GM12878 (cell line): ENCODE results near the gene RAG1. TPM values are rescaled to one million over a fixed set of nuclear protein-coding genes. Genes with fewer than 3 reads are reported as not detected.

Source experiments
- ATAC-seq: fragments of 200-7000 bp; cut with Tn5 transposase; 3 replicates; pipeline ENCODE4 v1.9.1; 2020; ENCODE audit warnings: mild to moderate bottlenecking, moderate library complexity
- BruUV-seq: library from RNA; stranded (reverse); fragments of 400-500 nt; replicated peaks from 2 replicates; lab custom pipeline; 2021; lab: Mats Ljungman, UMichigan
- CTCF ChIA-PET: fragments of 300-600 bp; sonication (Branson Sonifier 250); formaldehyde crosslinking; extraction: SDS; loops from one replicate; lab custom pipeline; 2021; ENCODE audit warnings: inconsistent platforms; lab: Yijun Ruan, JAX
- POLR2A ChIA-PET: fragments of 350-600 bp; formaldehyde crosslinking; extraction: SDS; loops from one replicate; lab custom pipeline; 2021; ENCODE audit warnings: inconsistent platforms; lab: Charles Lee
- RAD21 ChIA-PET: fragments of 300-600 bp; sonication (Branson Sonifier 250); formaldehyde crosslinking; loops from one replicate; lab custom pipeline; 2023; ENCODE audit warnings: antibody characterized with exemption; ENCODE audit not compliant: unreplicated experiment; lab: Charles Lee
- SMC1A ChIA-PET: fragments of 300-600 bp; sonication (Branson Sonifier 250); formaldehyde crosslinking; loops from one replicate; lab custom pipeline; 2023; ENCODE audit not compliant: unreplicated experiment, uncharacterized antibody; lab: Charles Lee
- DNase-seq: peaks from one replicate; pipeline ENCODE4 v3.0.0-alpha.2; 2011; ENCODE audit warnings: low read depth, low spot score
- FAIRE-seq: peaks from 3 replicates; lab custom pipeline; 2011; peaks lifted over from hg19 to GRCh38; lab: Jason Lieb, UNC
- H2AFZ ChIP-seq: 2 replicates; pipeline ENCODE4 v1.6.0; 2011; ENCODE audit warnings: low read depth, low read length, control low read depth; ENCODE audit not compliant: control insufficient read depth
- H3K27ac ChIP-seq: 2 replicates; pipeline ENCODE4 v1.5.1; 2011; ENCODE audit warnings: control low read depth; ENCODE audit not compliant: control insufficient read depth, insufficient read depth
- H3K27me3 ChIP-seq, 2 experiments: replicated peaks in 1 of 2; 2 replicates each; pipeline versions ENCODE4 v1.6.0 to v1.6.1; 2011; ENCODE audit warnings: low read length in 1 of 2; ENCODE audit not compliant: control insufficient read depth in 2 of 2, insufficient read depth in 2 of 2
- H3K36me3 ChIP-seq, 2 experiments: 2 replicates each; pipeline ENCODE4 v1.5.1; 2011; ENCODE audit warnings: low read length in 1 of 2; ENCODE audit not compliant: control insufficient read depth in 2 of 2, insufficient read depth in 2 of 2
- H3K4me1 ChIP-seq: 2 replicates; pipeline ENCODE4 v1.6.1; 2011; ENCODE audit warnings: mild to moderate bottlenecking, low read length, moderate library complexity, mixed read lengths; ENCODE audit not compliant: control insufficient read depth, insufficient read depth
- H3K4me2 ChIP-seq: 2 replicates; pipeline ENCODE4 v1.6.0; 2011; ENCODE audit warnings: control low read depth; ENCODE audit not compliant: control insufficient read depth, insufficient read depth
- H3K4me3 ChIP-seq: fragments of 200-600 bp; sonication (generic); 2 replicates; pipeline ENCODE4 v1.5.1; 2016
- H3K79me2 ChIP-seq: 2 replicates; pipeline ENCODE4 v1.6.0; 2011; ENCODE audit warnings: low read length; ENCODE audit not compliant: control insufficient read depth, insufficient read depth
- H3K9ac ChIP-seq: 2 replicates; pipeline ENCODE4 v1.8.0; 2011; ENCODE audit warnings: low read length, control low read depth, mixed read lengths; ENCODE audit not compliant: control insufficient read depth, insufficient read depth
- H3K9me3 ChIP-seq: replicated peaks from 3 replicates; pipeline ENCODE4 v1.5.1; 2011; ENCODE audit warnings: mild to moderate bottlenecking, low read length; ENCODE audit not compliant: control insufficient read depth, insufficient read depth
- H4K20me1 ChIP-seq: 2 replicates; pipeline ENCODE4 v1.6.0; 2011; ENCODE audit not compliant: control insufficient read depth, insufficient read depth
- ATF2 ChIP-seq: IDR thresholded peaks from 2 replicates; pipeline ENCODE4 v1.6.1; 2012; ENCODE audit warnings: low read length, inconsistent platforms
- BCL3 ChIP-seq: IDR thresholded peaks from 2 replicates; pipeline ENCODE4 v1.6.1; 2011; ENCODE audit warnings: borderline replicate concordance, low read depth, mild to moderate bottlenecking, moderate library complexity, low read length; ENCODE audit not compliant: insufficient read depth, poor library complexity, severe bottlenecking
- CBX3 ChIP-seq: fragments of 200-600 bp; sonication (generic); IDR thresholded peaks from 2 replicates; pipeline ENCODE4 v1.6.1; 2016; ENCODE audit warnings: low read depth, borderline replicate concordance
- IKZF2 ChIP-seq, 2 experiments: fragments of 450-650 bp; IDR thresholded peaks; 2 replicates each; pipeline ENCODE4 v1.6.1; 2017; ENCODE audit warnings: mild to moderate bottlenecking in 2 of 2, moderate library complexity in 2 of 2
- IRF4 ChIP-seq: IDR thresholded peaks from 2 replicates; pipeline ENCODE4 v1.6.1; 2011; ENCODE audit warnings: low read depth, low read length
- MAX ChIP-seq: IDR thresholded peaks from 2 replicates; pipeline ENCODE4 v1.6.1; 2012; ENCODE audit warnings: low read depth, low read length, improper control_type of control experiment
- NKRF ChIP-seq: fragments of 450-650 bp; conservative IDR thresholded peaks from 2 replicates; pipeline ENCODE4 v1.6.1; 2017; ENCODE audit warnings: mild to moderate bottlenecking, moderate library complexity
- PBX3 ChIP-seq: IDR thresholded peaks from 2 replicates; pipeline ENCODE4 v1.6.1; 2011; ENCODE audit warnings: mild to moderate bottlenecking, low read depth, low read length, moderate library complexity; ENCODE audit not compliant: insufficient replicate concordance
- TCF12 ChIP-seq: IDR thresholded peaks from 2 replicates; pipeline ENCODE4 v1.6.1; 2011; ENCODE audit warnings: low read depth, mild to moderate bottlenecking, low read length
- USF2 ChIP-seq: IDR thresholded peaks from 2 replicates; pipeline ENCODE4 v1.6.1; 2011; ENCODE audit warnings: low read depth, low read length, improper control_type of control experiment, borderline replicate concordance
- ZBTB4 ChIP-seq: fragments of 450-650 bp; formaldehyde crosslinking; IDR thresholded peaks from 2 replicates; pipeline ENCODE4 v1.4.0; 2022; ENCODE audit warnings: mild to moderate bottlenecking, moderate library complexity
- WGBS: methylation state at CpG from one replicate; pipeline ENCODE4 v1.1.6; 2016; ENCODE audit warnings: low lambda C conversion rate; ENCODE audit not compliant: insufficient replicate concordance, insufficient coverage; ENCODE audit errors: missing lambda C conversion rate; 5-methylcytosine and 5-hydroxymethylcytosine counted together
- in situ Hi-C: fragments of 300-500 bp; cut with MboI; formaldehyde crosslinking; loops from 9 replicates; pipeline ENCODE4 v1.14.3; 2018; ENCODE audit warnings: mixed read lengths
- intact Hi-C: fragments of 100-400 bp; cut with micrococcal nuclease; formaldehyde crosslinking; loops from one replicate; pipeline ENCODE4 v1.14.2; 2022; ENCODE audit not compliant: unreplicated experiment
- polyA plus RNA-seq, 11 experiments: library from polyadenylated mRNA; depleted of rRNA in 4 of 11; unstranded in 6 of 11; stranded (reverse) in 5 of 11; fragments of >200 nt; fragmentation: Nextera tagmentation in 4 of 11; fragmentation: Illumina TruSeq in 1 of 11; extraction: Ambion mirVana in 4 of 11; extraction: Trizol in 1 of 11; gene quantifications; 1 replicate in 1 of 11; 2 replicates in 10 of 11; pipeline versions ENCODE4 v1.2.1 to v1.2.3, GENCODE V29; 2011 to 2016; ENCODE audit warnings: inconsistent platforms in 2 of 11, missing spikeins in 2 of 11, low read depth in 1 of 11
- total RNA-seq, 4 experiments: library from RNA; depleted of rRNA in 3 of 4; stranded (reverse); fragments of >200 nt in 3 of 4; fragmentation: Illumina TruSeq in 1 of 4; extraction: Trizol in 1 of 4; gene quantifications; 2 replicates each; pipeline versions ENCODE4 v1.2.1 to v1.2.3, GENCODE V29; 2013 to 2021

RAG1 gene
- total and polyA plus RNA-seq, 10 of the 15 experiments (the other 5 are each of a cell fraction or from before 2014, with no cell fraction given): 0.01 to 0.44 (median 0.05) TPM; not detected in 3

GRCh38 chr11:36609383-36609782 is 41.6 kb downstream of the RAG1 start:
- H3K9ac ChIP-seq: no peak overlapping the region
- intact Hi-C loops: no loop called here
- no peaks in the 10 kb centered on the region for H3K4me1 ChIP-seq
- H3K27me3 ChIP-seq: peaks cover 0 to 5% of the 10 kb centered on the region in 2 experiments; a peak in 1 of 4 replicates
- no peak overlapping the region for H2AFZ ChIP-seq
- H3K36me3 ChIP-seq: no peaks in the 10 kb centered on the region
- 15% methylated on average over 2 of the region's 2 CpGs for WGBS
- SMC1A ChIA-PET: interaction anchor here (1.1 to 1.4 kb wide), 2 partner anchors 8 to 44 kb away, joined by 3 to 4 read pairs; no protein-coding TSS in a partner anchor
- no peaks in the 10 kb centered on the region for H3K9me3 ChIP-seq
- no peak for FAIRE-seq
- no peak overlapping the region for H3K4me3 ChIP-seq
- no peaks in the 10 kb centered on the region for H4K20me1 ChIP-seq
- CTCF ChIA-PET: interaction anchor here (1.0 to 1.7 kb wide), 2 partner anchors 11 to 138 kb away, joined by 3 to 6 read pairs; no protein-coding TSS in a partner anchor
- BruUV-seq: no TSS peak
- RAD21 ChIA-PET: no interaction called here
- ATAC-seq: no peak
- in situ Hi-C loops: no loop called here
- DNase-seq: no peak
- H3K4me2 ChIP-seq: no peak overlapping the region
- POLR2A ChIA-PET: no interaction called here
- no peak overlapping the region for H3K27ac ChIP-seq
- no peaks in the 10 kb centered on the region for H3K79me2 ChIP-seq
- no peak for TF ChIP-seq MAX
- TF ChIP-seq ZBTB4: no peak
- no peak for TF ChIP-seq IRF4
- TF ChIP-seq IKZF2 (IDR thresholded peaks at IDR 0.05): no peak
- TF ChIP-seq TCF12: no peak
- TF ChIP-seq CBX3: no peak
- no peak for TF ChIP-seq NKRF
- TF ChIP-seq BCL3: no peak
- TF ChIP-seq USF2: no peak
- TF ChIP-seq ATF2: no peak
- TF ChIP-seq PBX3: no peak
